Activated T-cell treated with anti-CD3 and anti-CD28 coated beads, Interleukin-2, amount 50 U/mL, for 24 hours (primary cell): ENCODE data around the gene NABP1.

Source experiments
- DNase-seq: peaks from one replicate; pipeline ENCODE4 v3.0.0-alpha.2; 2020
- H3K27ac Mint-ChIP-seq: 2 replicates; pipeline ENCODE4 v1.8.0; 2020; ENCODE audit warnings: mild to moderate bottlenecking, mixed read lengths
- H3K27me3 Mint-ChIP-seq: 2 replicates; pipeline ENCODE4 v1.8.0; 2020; ENCODE audit warnings: mixed read lengths
- H3K36me3 Mint-ChIP-seq: 2 replicates; pipeline ENCODE4 v1.8.0; 2020; ENCODE audit warnings: low read depth, mixed read lengths
- H3K4me1 Mint-ChIP-seq: 2 replicates; pipeline ENCODE4 v1.8.0; 2020; ENCODE audit warnings: low read depth, mixed read lengths
- H3K4me3 Mint-ChIP-seq: 2 replicates; pipeline ENCODE4 v1.8.0; 2020; ENCODE audit warnings: mild to moderate bottlenecking, moderate library complexity, mixed read lengths
- H3K9me3 Mint-ChIP-seq: 2 replicates; pipeline ENCODE4 v1.8.0; 2020; ENCODE audit warnings: mixed read lengths

Gene NABP1, protein sequence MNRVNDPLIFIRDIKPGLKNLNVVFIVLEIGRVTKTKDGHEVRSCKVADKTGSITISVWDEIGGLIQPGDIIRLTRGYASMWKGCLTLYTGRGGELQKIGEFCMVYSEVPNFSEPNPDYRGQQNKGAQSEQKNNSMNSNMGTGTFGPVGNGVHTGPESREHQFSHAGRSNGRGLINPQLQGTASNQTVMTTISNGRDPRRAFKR

DNA sequence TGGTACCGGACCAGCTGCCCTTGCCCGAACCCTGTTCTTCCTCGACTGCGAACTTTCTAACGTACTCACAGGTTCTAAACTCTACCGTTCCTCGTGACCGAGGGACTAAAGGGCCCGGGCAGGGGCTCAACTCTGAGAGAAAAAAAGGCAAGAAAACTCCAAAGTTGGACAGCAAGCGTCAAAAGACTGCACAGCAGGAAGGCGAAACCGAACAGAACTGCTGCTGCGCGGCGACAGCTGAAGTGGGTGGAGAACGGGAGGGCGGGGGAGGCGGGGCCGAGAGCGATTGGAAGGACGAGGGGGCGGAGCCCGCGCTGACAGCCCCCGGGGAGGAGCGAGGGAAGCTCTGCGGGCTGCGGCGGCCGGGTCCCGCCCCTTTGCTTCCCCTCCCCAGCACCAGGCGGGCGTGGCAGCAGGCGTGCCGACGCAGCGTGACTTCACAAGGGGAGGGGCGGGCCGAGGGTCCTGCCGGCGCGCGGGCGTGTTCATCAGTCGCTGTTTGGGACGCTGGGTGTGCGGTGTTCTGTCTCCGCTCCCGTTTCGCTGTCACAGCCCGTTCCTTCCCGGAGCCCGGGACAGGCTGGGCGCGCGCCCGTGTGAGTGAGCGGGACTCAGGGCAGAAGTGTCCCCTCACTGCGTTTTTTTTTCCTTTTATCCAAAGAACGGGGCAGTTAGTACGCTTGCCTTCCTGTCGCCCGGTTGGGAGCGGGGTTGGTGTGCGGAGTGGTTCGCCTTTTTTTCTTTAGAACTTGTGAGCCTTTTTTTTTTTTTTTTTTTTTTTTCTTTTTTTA, at the start of gene NABP1:
Gene NABP1 (plus strand): TSS at position 491 of the 791 bp plus-strand sequence. CDS start 479 bp downstream, outside the sequence.
- H3K4me1 Mint-ChIP-seq = peaks cover 58% of the 10 kb centered on the region
- peak within 1 kb of the TSS; percentile 95 for H3K4me3 Mint-ChIP-seq
- H3K27ac Mint-ChIP-seq = peak within 1 kb of the TSS; percentile 99
- H3K9me3 Mint-ChIP-seq = no peaks in the 10 kb centered on the region
- no peaks in the 10 kb centered on the region for H3K27me3 Mint-ChIP-seq
- H3K36me3 Mint-ChIP-seq = peaks cover 53% of the 10 kb centered on the region
- DNase-seq = peak; percentile 99

DNA sequence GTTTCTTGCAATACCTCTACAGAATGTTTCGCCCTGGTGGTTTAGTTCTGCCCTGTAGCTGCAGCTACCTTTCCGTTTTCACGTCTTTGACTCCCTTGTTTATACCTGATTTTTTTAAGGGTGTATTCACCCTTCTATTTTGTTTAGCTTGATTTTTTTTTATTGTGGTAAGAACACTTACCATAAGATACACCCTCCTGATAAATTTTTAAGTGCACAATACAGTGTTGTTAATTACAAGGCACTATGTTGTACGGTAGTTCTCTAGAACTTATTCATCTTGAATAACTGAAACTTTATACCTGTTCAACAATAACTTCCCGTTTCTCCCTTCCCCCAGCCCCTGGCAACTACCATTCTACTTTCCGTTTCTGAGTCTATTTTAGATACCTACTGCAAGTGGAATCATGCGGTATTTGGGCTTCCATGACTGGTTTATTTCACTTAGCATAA, 48.9 kb upstream of the NABP1 start:
- no peak for DNase-seq
- no peak overlapping the region for H3K4me3 Mint-ChIP-seq
- H3K9me3 Mint-ChIP-seq = no peaks in the 10 kb centered on the region
- H3K4me1 Mint-ChIP-seq = peaks cover 46% of the 10 kb centered on the region
- no peaks in the 10 kb centered on the region for H3K27me3 Mint-ChIP-seq
- H3K36me3 Mint-ChIP-seq = no peaks in the 10 kb centered on the region
- no peak overlapping the region for H3K27ac Mint-ChIP-seq

DNA sequence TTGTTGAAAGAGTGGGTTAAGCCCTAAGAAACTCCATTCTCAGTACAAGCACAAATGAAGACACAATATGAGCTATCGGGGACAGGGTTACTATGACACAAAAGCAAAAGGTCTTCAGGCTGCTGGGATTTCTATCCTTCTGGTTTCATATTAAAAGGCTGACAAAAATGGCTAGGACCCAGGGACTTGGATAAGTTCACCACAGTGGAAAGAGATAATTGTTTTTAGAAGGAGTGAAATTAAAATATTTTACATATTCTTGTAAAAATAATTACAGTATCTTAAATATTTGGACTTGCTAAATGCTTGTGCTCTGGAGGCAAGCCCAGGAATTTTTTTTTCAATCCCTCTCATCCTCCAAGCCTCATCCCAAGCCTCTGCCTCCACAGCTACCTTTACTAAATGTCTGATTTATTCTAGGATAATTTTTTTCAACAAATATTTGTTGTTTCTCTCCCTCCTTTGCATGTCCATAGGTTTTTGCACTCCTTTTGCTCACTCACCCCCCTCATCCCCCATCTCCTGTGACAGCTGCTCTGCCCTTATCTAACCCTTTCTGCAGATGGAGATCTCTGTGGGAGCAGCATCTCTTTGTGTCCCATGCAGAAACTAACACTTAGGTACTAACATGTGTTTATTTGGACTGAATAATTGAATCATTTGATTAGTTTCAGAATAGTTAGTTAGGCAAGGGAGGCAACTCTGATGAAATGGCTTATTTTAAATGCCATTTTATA, 47.8 kb upstream of the NABP1 start:
- no peak for DNase-seq
- H3K4me1 Mint-ChIP-seq = peaks cover 37% of the 10 kb centered on the region
- no peaks in the 10 kb centered on the region for H3K27me3 Mint-ChIP-seq
- H3K36me3 Mint-ChIP-seq = no peaks in the 10 kb centered on the region
- H3K4me3 Mint-ChIP-seq = no peak overlapping the region
- no peaks in the 10 kb centered on the region for H3K9me3 Mint-ChIP-seq
- no peak overlapping the region for H3K27ac Mint-ChIP-seq

DNA sequence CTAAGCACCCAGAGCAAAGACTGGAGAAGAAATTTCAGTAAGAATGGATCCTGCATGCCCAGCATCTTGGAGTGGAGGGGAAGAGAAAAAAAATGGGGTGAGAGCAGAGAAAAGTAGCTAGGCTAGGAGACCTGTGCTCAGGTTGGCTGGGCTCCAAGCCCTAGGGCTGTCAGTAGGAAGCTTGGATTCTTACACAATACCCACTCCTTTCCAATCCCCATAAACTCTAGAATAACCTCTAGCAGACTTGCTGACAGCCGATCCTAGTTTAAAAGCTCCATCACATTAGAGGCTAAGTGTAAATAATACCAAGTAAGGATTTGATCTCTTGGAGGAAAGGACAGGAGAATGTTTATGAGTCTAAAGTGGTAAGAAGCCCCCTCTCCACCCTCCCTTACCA, 46.2 kb upstream of the NABP1 start:
- H3K4me1 Mint-ChIP-seq = peaks cover 39% of the 10 kb centered on the region
- H3K4me3 Mint-ChIP-seq = no peak overlapping the region
- no peak overlapping the region for H3K27ac Mint-ChIP-seq
- H3K9me3 Mint-ChIP-seq = no peaks in the 10 kb centered on the region
- no peak for DNase-seq
- no peaks in the 10 kb centered on the region for H3K27me3 Mint-ChIP-seq
- no peaks in the 10 kb centered on the region for H3K36me3 Mint-ChIP-seq

DNA sequence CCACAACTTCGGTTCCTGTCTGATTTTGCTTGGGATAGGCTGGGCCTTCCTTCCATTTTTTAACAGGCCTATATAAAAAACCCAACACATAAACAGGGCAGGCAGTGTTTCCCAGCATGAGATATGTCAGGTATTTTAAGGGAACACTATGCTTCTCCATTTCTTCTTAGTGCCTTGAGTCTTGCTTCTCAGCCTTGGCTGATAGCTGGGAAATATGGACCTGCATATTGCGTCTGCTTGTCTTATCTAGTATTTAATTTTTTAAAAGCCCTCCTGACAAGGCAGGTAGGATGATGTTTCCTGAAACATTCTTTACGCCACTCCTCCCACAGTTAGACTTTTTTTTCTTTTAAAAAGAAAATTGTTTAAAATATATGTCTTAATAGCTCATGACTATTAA, 45.5 kb upstream of the NABP1 start:
- H3K27ac Mint-ChIP-seq = no peak overlapping the region
- H3K36me3 Mint-ChIP-seq = no peaks in the 10 kb centered on the region
- no peak overlapping the region for H3K4me3 Mint-ChIP-seq
- no peaks in the 10 kb centered on the region for H3K9me3 Mint-ChIP-seq
- H3K27me3 Mint-ChIP-seq = no peaks in the 10 kb centered on the region
- no peak for DNase-seq
- peaks cover 44% of the 10 kb centered on the region for H3K4me1 Mint-ChIP-seq

DNA sequence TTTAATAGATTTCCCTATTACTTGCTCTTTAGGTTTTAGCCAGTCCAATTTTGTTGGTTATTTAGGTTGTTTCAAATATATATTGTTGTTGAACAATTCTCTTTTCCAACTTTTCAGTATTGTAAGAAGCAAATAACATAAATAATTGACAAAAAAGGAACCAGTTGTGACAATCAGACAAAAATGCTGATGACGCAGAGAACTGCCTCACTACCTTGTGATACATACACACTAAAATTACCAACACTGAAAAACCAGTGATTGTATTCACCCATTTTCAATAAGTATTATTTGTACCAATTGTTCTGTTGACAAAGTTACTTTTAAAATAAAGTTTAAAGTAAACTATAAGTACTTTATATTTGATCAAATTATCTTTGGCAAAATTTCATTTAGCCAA, 43.1 kb upstream of the NABP1 start:
- no peaks in the 10 kb centered on the region for H3K27me3 Mint-ChIP-seq
- no peak overlapping the region for H3K4me3 Mint-ChIP-seq
- no peak overlapping the region for H3K27ac Mint-ChIP-seq
- DNase-seq = no peak
- no peaks in the 10 kb centered on the region for H3K36me3 Mint-ChIP-seq
- peaks cover 51% of the 10 kb centered on the region for H3K4me1 Mint-ChIP-seq
- H3K9me3 Mint-ChIP-seq = no peaks in the 10 kb centered on the region

DNA sequence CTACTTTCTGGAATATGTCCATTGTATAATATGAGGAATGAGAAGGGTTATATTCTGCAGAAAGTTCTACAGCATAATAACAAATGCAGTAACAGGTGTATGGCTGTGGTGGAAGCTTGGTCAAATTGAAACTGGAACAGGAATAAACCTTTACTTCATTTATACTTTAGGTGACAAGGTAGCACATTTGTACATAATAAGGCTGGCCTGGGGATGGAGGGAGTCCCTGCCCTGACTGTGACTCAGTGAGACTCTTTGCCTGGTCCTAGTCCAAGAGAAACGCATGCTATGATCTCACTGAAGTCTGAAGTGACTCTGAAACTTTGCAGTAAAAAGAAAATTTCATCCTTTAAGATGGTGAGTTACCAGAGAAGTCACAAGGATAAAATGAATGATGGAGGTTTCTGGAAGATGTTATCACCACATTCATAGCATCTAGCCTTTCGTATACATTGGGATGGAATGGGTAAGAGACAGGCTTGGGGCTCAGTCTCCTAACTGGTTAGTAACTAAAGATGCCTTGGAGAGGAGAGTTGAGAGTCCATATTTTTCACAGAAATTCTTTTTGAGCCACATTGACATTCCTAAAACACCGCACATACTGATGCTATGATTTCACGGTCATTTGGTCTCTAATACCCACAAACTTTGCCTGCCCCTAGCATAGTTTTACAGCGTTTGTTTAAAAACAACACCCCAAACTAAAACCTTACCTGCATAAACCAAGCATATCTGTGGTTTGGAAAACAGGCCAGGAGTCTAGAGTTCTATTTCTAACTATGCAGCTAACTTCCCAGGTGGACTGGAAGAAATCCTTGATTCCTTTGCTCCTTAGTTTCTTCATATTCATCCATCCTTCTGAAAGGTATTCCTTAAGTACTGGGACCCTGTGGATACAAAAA, 42.4 kb upstream of the NABP1 start:
- Mint-ChIP-seq H3K27me3 (no peaks in the 10 kb centered on the region), H3K4me1 (peaks cover 48% of the 10 kb centered on the region), H3K4me3 (no peak overlapping the region), H3K9me3 (no peaks in the 10 kb centered on the region), H3K36me3 (no peaks in the 10 kb centered on the region), H3K27ac (peak overlapping the region; percentile 50)
- DNase-seq = no peak

DNA sequence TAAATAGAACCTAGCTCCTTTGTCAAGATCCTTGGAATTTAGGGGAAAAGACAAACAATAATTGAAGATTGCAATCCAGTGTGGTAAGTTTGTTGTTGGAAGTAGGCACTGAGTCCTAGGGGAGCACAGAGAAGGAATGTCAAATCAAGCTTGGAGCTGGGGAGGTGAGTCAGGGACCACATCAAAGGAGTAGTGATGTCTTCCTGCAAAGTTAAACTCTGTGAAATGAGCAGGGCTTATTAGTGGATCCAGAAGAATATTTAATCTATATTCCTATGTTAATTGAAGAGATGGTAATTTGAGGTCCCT, 41.7 kb upstream of the NABP1 start:
- DNase-seq = no peak
- Mint-ChIP-seq H3K27ac (peak overlapping the region; percentile 2), H3K9me3 (no peaks in the 10 kb centered on the region), H3K36me3 (no peaks in the 10 kb centered on the region), H3K27me3 (no peaks in the 10 kb centered on the region), H3K4me1 (peaks cover 52% of the 10 kb centered on the region), H3K4me3 (no peak overlapping the region)

DNA sequence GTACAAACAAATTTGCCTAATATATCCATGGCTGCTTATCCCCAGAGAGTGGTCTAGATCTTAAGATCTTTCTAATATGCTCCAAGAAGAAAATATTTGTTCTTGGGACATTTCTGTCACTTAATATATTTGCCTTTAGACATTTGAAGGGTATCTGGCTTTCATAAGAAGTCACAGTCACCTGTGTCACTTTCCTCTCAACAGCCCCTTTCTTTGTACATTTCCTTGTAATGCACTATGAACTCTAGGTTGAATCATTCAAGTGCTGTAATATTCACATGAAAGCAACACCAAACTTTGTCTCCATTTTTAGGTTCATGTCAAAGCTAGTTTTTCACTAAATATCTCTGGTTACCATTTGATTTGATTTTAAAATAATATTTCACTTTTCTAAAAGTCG, 41.4 kb upstream of the NABP1 start:
- Mint-ChIP-seq H3K4me1 (peaks cover 53% of the 10 kb centered on the region), H3K27ac (peak overlapping the region; percentile 95), H3K4me3 (no peak overlapping the region), H3K9me3 (no peaks in the 10 kb centered on the region), H3K36me3 (no peaks in the 10 kb centered on the region), H3K27me3 (no peaks in the 10 kb centered on the region)
- no peak for DNase-seq

DNA sequence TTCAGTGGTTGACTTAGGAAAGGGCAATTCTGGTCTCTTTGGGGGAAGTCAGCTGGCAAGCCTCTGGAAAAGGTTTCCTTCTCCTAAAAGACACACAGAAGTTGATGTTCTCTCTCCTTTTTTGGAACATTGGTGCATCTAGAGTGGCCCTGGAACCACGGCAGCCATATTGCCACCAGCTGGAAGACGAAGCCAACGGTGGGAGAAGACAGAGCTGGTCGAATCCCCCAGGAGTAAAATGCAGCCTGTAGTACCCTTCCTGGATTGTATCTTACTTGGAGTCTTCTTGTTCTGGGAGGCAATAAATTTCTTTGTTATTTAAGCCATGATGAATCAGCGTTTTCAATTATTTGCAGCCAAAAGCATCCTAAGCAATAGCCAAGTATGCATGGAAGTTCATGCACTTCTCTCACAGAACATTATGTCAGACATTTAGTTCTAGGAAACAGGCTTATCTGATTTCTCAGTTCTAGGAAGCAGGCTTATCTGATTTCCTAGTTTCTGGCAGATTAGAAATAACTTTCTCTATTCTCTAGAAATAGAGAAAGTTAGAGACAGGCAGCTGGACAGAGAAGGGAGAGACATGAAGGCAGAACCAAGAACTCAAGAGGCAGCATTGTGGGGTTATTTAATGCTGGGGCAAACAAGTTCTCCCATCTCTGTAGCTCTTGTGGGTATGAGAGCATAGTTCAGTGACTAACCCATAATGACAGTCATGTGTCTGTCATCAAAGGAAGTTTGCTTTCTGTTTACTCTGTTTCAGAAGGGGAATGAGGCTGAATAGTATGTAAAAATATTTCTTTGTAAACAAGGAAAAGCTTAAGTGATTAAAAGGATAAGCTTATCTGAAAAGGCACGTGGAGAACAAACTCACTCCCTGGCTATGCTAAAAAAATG, 40.5 kb upstream of the NABP1 start:
- Mint-ChIP-seq H3K9me3 (no peaks in the 10 kb centered on the region), H3K4me1 (peaks cover 58% of the 10 kb centered on the region)
- no peak for DNase-seq

DNA sequence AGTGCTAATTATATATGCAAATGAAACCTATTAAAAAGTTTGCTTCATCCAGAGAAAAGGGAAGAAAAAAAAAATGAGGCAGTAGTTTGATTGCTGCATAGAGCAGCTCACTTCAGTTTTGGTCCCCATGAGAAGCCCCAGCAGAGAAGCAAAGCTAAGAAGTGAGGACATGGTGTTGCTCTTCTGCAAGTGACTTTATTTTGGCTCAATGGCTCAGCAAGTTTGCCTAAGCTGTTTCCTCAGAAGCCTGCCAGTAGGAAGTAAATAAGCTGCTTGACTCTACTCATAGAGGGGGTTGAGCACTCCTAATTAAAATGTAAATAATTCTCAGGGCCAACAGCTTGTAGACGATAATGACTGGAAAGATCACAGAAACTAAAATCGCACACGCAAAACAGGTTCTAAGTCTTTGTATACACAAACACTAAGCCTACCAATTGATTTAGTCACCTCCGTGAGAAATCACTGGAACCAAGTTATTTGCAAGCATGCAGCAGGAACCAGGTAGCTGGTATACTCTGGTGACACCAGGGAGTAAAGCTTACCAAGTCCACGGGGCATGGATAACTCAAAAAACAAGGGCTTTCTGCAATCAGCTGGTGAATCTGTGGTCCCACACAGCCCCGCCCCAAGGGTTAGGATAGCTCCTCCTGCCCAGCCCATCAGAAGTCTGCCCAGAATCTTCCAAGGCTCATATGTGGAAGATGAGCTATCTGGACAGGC, 39.7 kb upstream of the NABP1 start:
- Mint-ChIP-seq H3K4me1 (peaks cover 62% of the 10 kb centered on the region), H3K27ac (peak overlapping the region; percentile 95), H3K4me3 (peak overlapping the region; percentile 56), H3K36me3 (no peaks in the 10 kb centered on the region), H3K9me3 (no peaks in the 10 kb centered on the region), H3K27me3 (no peaks in the 10 kb centered on the region)
- DNase-seq = no peak

More for the DNA sequence above, 40.5 kb upstream of the NABP1 start:
- no peaks in the 10 kb centered on the region for H3K27me3 Mint-ChIP-seq
- no peaks in the 10 kb centered on the region for H3K36me3 Mint-ChIP-seq
- peak overlapping the region; percentile 95 for H3K27ac Mint-ChIP-seq
- peak overlapping the region; percentile 56 for H3K4me3 Mint-ChIP-seq

DNA sequence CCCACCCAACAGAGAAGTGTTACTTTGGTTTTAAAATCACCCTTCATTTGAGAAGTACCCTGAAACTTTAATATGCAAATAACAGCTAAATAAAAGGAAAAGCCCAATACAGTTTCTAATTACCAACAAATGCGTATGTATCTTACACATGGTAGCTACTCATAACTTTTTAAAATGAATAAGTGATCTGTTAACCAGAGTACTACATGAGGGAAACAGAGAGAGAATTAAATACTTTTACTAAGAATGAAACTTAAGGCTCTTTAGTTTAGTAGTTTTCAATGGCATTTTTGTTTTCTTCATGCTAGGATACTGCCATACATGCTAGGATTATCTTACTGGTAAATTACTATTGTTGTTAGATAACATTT, 39.1 kb upstream of the NABP1 start:
- H3K4me3 Mint-ChIP-seq = peak overlapping the region; percentile 56
- H3K9me3 Mint-ChIP-seq = no peaks in the 10 kb centered on the region
- no peaks in the 10 kb centered on the region for H3K36me3 Mint-ChIP-seq
- H3K4me1 Mint-ChIP-seq = peaks cover 66% of the 10 kb centered on the region
- H3K27ac Mint-ChIP-seq = peak overlapping the region; percentile 95
- H3K27me3 Mint-ChIP-seq = no peaks in the 10 kb centered on the region
- no peak for DNase-seq

DNA sequence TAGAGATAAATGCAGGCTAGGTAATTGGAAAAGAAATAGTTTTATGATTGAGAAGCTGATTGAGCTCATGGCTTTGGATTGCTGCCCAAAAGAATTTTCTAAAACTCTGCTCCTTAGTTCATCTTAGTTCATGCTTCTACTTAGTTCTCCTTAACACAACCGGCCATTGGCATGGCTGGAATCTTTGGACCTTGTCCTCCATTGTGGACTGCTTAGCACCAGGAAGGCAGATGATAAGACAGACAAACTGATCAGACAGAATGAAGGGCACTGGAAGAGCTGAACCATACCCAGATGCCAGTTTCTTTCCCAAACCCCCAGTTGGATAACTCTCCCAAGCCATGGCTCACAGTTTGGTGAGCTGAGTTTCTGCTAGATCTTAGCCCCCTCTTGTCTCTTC, 36.3 kb upstream of the NABP1 start:
- H3K9me3 Mint-ChIP-seq = no peaks in the 10 kb centered on the region
- no peak overlapping the region for H3K27ac Mint-ChIP-seq
- H3K27me3 Mint-ChIP-seq = no peaks in the 10 kb centered on the region
- DNase-seq = no peak
- no peak overlapping the region for H3K4me3 Mint-ChIP-seq
- peaks cover 53% of the 10 kb centered on the region for H3K4me1 Mint-ChIP-seq
- H3K36me3 Mint-ChIP-seq = no peaks in the 10 kb centered on the region
